ENCODE data around the gene PALM2AKAP2. TPM values are rescaled to one million over a fixed set of nuclear protein-coding genes. Genes with fewer than 3 reads are reported as not detected.

Gene PALM2AKAP2
- total and polyA plus RNA-seq, 10 donors = 0.03 to 1.7 (median 1.2) TPM; not detected in 5

GRCh38 chr9:109745335-109746283 is 34.4 kb upstream of the PALM2AKAP2 start:
- Histone ChIP-seq H3K4me1 (no peaks in the 10 kb centered on the region), H3K36me3 (no peaks in the 10 kb centered on the region), H3K9me3 (no peaks in the 10 kb centered on the region), H3K27ac (no peak overlapping the region), H3K4me3 (no peak overlapping the region), H3K27me3 (replicated peaks in 1 of 7) (peaks cover 0 to 36% (median 0%) of the 10 kb centered on the region in 7 donors)
- DNase-seq = no peak
- WGBS, 5 donors = 20 to 32% (median 27%) methylated on average over 11 of the region's 11 CpGs
- TF ChIP-seq CTCF (IDR thresholded peaks at IDR 0.05 in 8 of 11, conservative IDR thresholded peaks at IDR 0.05 in 3 of 11) = no peak
- TF ChIP-seq POLR2A (IDR thresholded peaks at IDR 0.05) = no peak
- no peak for TF ChIP-seq POLR2AphosphoS5 (IDR thresholded peaks at IDR 0.05)
- intact Hi-C loops (cut with DNase I; ENCODE audit: low total_unique reads) = no loop called here

- intact Hi-C loops (cut with DNase I; ENCODE audit: low total_unique reads) = no loop called here
- H3K4me3 ChIP-seq = no peak overlapping the region
- WGBS, 5 donors = 41 to 51% (median 47%) methylated on average over 7 of the region's 7 CpGs
- no peak for DNase-seq
- H3K27me3 ChIP-seq (replicated peaks in 1 of 7) = peaks cover 0 to 32% (median 0%) of the 10 kb centered on the region in 7 donors
- H3K9me3 ChIP-seq = no peaks in the 10 kb centered on the region
- TF ChIP-seq POLR2AphosphoS5 (IDR thresholded peaks at IDR 0.05) = no peak
- no peak for TF ChIP-seq CTCF (IDR thresholded peaks at IDR 0.05 in 8 of 11, conservative IDR thresholded peaks at IDR 0.05 in 3 of 11)
- H3K27ac ChIP-seq = no peak overlapping the region
- H3K36me3 ChIP-seq = no peaks in the 10 kb centered on the region
- H3K4me1 ChIP-seq = no peaks in the 10 kb centered on the region
Measured at GRCh38 chr9:109751253-109751652, 28.7 kb upstream of the PALM2AKAP2 start.

GRCh38 chr9:109753308-109753707 is 26.7 kb upstream of the PALM2AKAP2 start:
- H3K4me1 ChIP-seq = no peaks in the 10 kb centered on the region
- intact Hi-C loops (cut with DNase I; ENCODE audit: low total_unique reads) = no loop called here
- H3K4me3 ChIP-seq = no peak overlapping the region
- H3K36me3 ChIP-seq = no peaks in the 10 kb centered on the region
- H3K9me3 ChIP-seq = no peaks in the 10 kb centered on the region
- no peak for TF ChIP-seq POLR2AphosphoS5 (IDR thresholded peaks at IDR 0.05)
- TF ChIP-seq POLR2A (IDR thresholded peaks at IDR 0.05) = no peak
- TF ChIP-seq CTCF (IDR thresholded peaks at IDR 0.05 in 8 of 11, conservative IDR thresholded peaks at IDR 0.05 in 3 of 11) = no peak
- WGBS, 5 donors = 71 to 90% (median 79%) methylated on average over 5 of the region's 5 CpGs
- DNase-seq = no peak
- H3K27me3 ChIP-seq (replicated peaks in 1 of 7) = peaks cover 0 to 24% (median 0%) of the 10 kb centered on the region in 7 donors
- H3K27ac ChIP-seq = no peak overlapping the region

- WGBS, 5 donors = 56 to 69% (median 65%) methylated on average over 2 of the region's 2 CpGs
- Histone ChIP-seq H3K27ac (no peak overlapping the region), H3K9me3 (no peaks in the 10 kb centered on the region), H3K36me3 (no peaks in the 10 kb centered on the region), H3K4me3 (no peak overlapping the region), H3K27me3 (replicated peaks in 1 of 7) (peaks cover 0 to 24% (median 0%) of the 10 kb centered on the region in 7 donors), H3K4me1 (no peaks in the 10 kb centered on the region)
- intact Hi-C loops (cut with DNase I; ENCODE audit: low total_unique reads) = no loop called here
- no peak for DNase-seq
- TF ChIP-seq POLR2AphosphoS5 (IDR thresholded peaks at IDR 0.05) (no peak), CTCF (IDR thresholded peaks at IDR 0.05 in 8 of 11, conservative IDR thresholded peaks at IDR 0.05 in 3 of 11) (no peak), POLR2A (IDR thresholded peaks at IDR 0.05) (no peak)
Measured at GRCh38 chr9:109755040-109755439, 25.0 kb upstream of the PALM2AKAP2 start.

Measured in spleen (tissue), 11 donors.